SU-DHL-6 (cell line): ENCODE measurements around the gene GPSM1.

Source experiments
- EZH2phosphoT487 ChIP-seq: fragments of 200-600 bp; sonication (generic), shearing (Covaris generic); conservative IDR thresholded peaks from 2 replicates; pipeline ENCODE4 v1.6.1; 2018; ENCODE audit warnings: mild to moderate bottlenecking, antibody characterized with exemption, low read length, moderate library complexity, mixed read lengths
- TF ChIP-seq, protein P1 (sequence below): fragments of 200-600 bp; sonication (generic); IDR thresholded peaks from one replicate; pipeline ENCODE4 v1.5.1; 2017; ENCODE audit warnings: antibody characterized with exemption, mild to moderate bottlenecking, low read length, moderate library complexity; ENCODE audit not compliant: insufficient read depth, poor library complexity, severe bottlenecking

- TF ChIP-seq, protein P1, sequence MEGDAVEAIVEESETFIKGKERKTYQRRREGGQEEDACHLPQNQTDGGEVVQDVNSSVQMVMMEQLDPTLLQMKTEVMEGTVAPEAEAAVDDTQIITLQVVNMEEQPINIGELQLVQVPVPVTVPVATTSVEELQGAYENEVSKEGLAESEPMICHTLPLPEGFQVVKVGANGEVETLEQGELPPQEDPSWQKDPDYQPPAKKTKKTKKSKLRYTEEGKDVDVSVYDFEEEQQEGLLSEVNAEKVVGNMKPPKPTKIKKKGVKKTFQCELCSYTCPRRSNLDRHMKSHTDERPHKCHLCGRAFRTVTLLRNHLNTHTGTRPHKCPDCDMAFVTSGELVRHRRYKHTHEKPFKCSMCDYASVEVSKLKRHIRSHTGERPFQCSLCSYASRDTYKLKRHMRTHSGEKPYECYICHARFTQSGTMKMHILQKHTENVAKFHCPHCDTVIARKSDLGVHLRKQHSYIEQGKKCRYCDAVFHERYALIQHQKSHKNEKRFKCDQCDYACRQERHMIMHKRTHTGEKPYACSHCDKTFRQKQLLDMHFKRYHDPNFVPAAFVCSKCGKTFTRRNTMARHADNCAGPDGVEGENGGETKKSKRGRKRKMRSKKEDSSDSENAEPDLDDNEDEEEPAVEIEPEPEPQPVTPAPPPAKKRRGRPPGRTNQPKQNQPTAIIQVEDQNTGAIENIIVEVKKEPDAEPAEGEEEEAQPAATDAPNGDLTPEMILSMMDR: no peak
- no peak for TF ChIP-seq EZH2phosphoT487
Measured at GRCh38 chr9:136291306-136292025, 35.9 kb upstream of the GPSM1 start.
